H9 (cell line): ENCODE measurements around the gene PCDHGB5. TPM values are rescaled to one million over a fixed set of nuclear protein-coding genes. Genes with fewer than 3 reads are reported as not detected.

ENCODE experiments used
- DNase-seq: peaks from one replicate; pipeline ENCODE4 v3.0.0-alpha.2; 2017
- H2AFZ ChIP-seq: one replicate; pipeline ENCODE4 v1.6.1; 2013; ENCODE audit warnings: mild to moderate bottlenecking, low read length, control low read depth, moderate library complexity
- H2AK5ac ChIP-seq: 2 replicates; pipeline ENCODE4 v1.6.1; 2013; ENCODE audit warnings: low read length, control low read depth, mixed read lengths; ENCODE audit not compliant: insufficient read length
- H2BK120ac ChIP-seq: one replicate; pipeline ENCODE4 v1.6.1; 2013; ENCODE audit warnings: low read depth, mild to moderate bottlenecking, low read length, control low read depth, inconsistent platforms; ENCODE audit not compliant: poor library complexity, severe bottlenecking
- H2BK12ac ChIP-seq: 2 replicates; pipeline ENCODE4 v1.6.1; 2013; ENCODE audit warnings: low read length, control low read depth, mixed read lengths, low read depth; ENCODE audit not compliant: insufficient read length
- H2BK15ac ChIP-seq: 2 replicates; pipeline ENCODE4 v1.6.1; 2013; ENCODE audit warnings: low read depth, low read length, control low read depth
- H2BK20ac ChIP-seq: one replicate; pipeline ENCODE4 v1.6.1; 2013; ENCODE audit warnings: low read depth, mild to moderate bottlenecking, low read length, control low read depth, inconsistent platforms; ENCODE audit not compliant: poor library complexity, severe bottlenecking
- H2BK5ac ChIP-seq: 2 replicates; pipeline ENCODE4 v1.6.1; 2013; ENCODE audit warnings: low read length, control low read depth, mixed read lengths; ENCODE audit not compliant: insufficient read length
- H3K14ac ChIP-seq: 2 replicates; pipeline ENCODE4 v1.6.1; 2013; ENCODE audit warnings: low read length, control low read depth; ENCODE audit not compliant: insufficient read depth
- H3K18ac ChIP-seq: 2 replicates; pipeline ENCODE4 v1.6.1; 2013; ENCODE audit warnings: low read depth, mild to moderate bottlenecking, mixed read lengths, low read length, control low read depth; ENCODE audit not compliant: insufficient read length
- H3K23ac ChIP-seq: 2 replicates; pipeline ENCODE4 v1.6.1; 2013; ENCODE audit warnings: low read length, control low read depth, mixed read lengths, low read depth; ENCODE audit not compliant: insufficient read length
- H3K23me2 ChIP-seq: 2 replicates; pipeline ENCODE4 v1.6.1; 2013; ENCODE audit warnings: low read depth, mild to moderate bottlenecking, mixed read lengths, low read length, control low read depth; ENCODE audit not compliant: insufficient read length, poor library complexity, severe bottlenecking
- H3K27ac ChIP-seq: 2 replicates; pipeline ENCODE4 v1.5.1; 2013; ENCODE audit warnings: low read length, control low read depth, mixed read lengths, low read depth; ENCODE audit not compliant: insufficient read length
- H3K27me3 ChIP-seq: 2 replicates; pipeline ENCODE4 v1.6.1; 2013; ENCODE audit warnings: low read length, control low read depth, inconsistent platforms; ENCODE audit not compliant: insufficient read depth
- H3K4ac ChIP-seq: 2 replicates; pipeline ENCODE4 v1.6.1; 2013; ENCODE audit warnings: low read depth, mild to moderate bottlenecking, control low read depth, inconsistent platforms, low read length, moderate library complexity
- H3K4me1 ChIP-seq: 2 replicates; pipeline ENCODE4 v1.6.1; 2013; ENCODE audit warnings: low read length, control low read depth, inconsistent platforms; ENCODE audit not compliant: insufficient read depth
- H3K4me2 ChIP-seq: 2 replicates; pipeline ENCODE4 v1.6.1; 2013; ENCODE audit warnings: low read length, control low read depth, mixed read lengths; ENCODE audit not compliant: insufficient read length, insufficient read depth
- H3K56ac ChIP-seq: 2 replicates; pipeline ENCODE4 v1.6.1; 2013; ENCODE audit warnings: low read depth, mild to moderate bottlenecking, mixed read lengths, low read length, control low read depth; ENCODE audit not compliant: insufficient read length
- H3K79me1 ChIP-seq: 2 replicates; pipeline ENCODE4 v1.6.1; 2013; ENCODE audit warnings: low read depth, mild to moderate bottlenecking, moderate library complexity, low read length, control low read depth, inconsistent platforms; ENCODE audit not compliant: insufficient read depth, poor library complexity, severe bottlenecking
- H3K79me2 ChIP-seq: 2 replicates; pipeline ENCODE4 v1.6.1; 2013; ENCODE audit warnings: low read length, control low read depth, inconsistent platforms; ENCODE audit not compliant: insufficient read depth
- H3K9ac ChIP-seq: 2 replicates; pipeline ENCODE4 v1.6.1; 2013; ENCODE audit warnings: low read length, control low read depth, mixed read lengths; ENCODE audit not compliant: insufficient read length; ENCODE audit errors: extremely low read depth
- H3K9me3 ChIP-seq: one replicate; pipeline ENCODE4 v1.6.1; 2013; ENCODE audit warnings: low read depth, low read length, inconsistent platforms; ENCODE audit not compliant: control insufficient read depth
- H3T11ph ChIP-seq: one replicate; pipeline ENCODE4 v1.6.1; 2013; ENCODE audit warnings: mild to moderate bottlenecking, low read length, control low read depth, inconsistent platforms
- H4K20me1 ChIP-seq: one replicate; pipeline ENCODE4 v1.6.1; 2013; ENCODE audit not compliant: control insufficient read depth, insufficient read length, insufficient read depth
- H4K5ac ChIP-seq: 2 replicates; pipeline ENCODE4 v1.6.1; 2013; ENCODE audit warnings: low read depth, mild to moderate bottlenecking, mixed read lengths, low read length, control low read depth; ENCODE audit not compliant: insufficient read length
- H4K8ac ChIP-seq: replicated peaks from 2 replicates; pipeline ENCODE4 v1.6.1; 2013; ENCODE audit warnings: low read length, control low read depth, mixed read lengths, low read depth; ENCODE audit not compliant: insufficient read length
- H4K91ac ChIP-seq: 2 replicates; pipeline ENCODE4 v1.6.1; 2013; ENCODE audit warnings: low read depth, mild to moderate bottlenecking, moderate library complexity, mixed read lengths, low read length, control low read depth; ENCODE audit not compliant: insufficient read length
- H3K27ac Mint-ChIP-seq, 3 experiments: 2 replicates in 2 of 3; 3 replicates in 1 of 3; pipeline ENCODE4 v1.8.0; 2020 to 2021; ENCODE audit warnings: mixed read lengths in 3 of 3, mild to moderate bottlenecking in 1 of 3, moderate library complexity in 1 of 3
- H3K27me3 Mint-ChIP-seq: 2 replicates; pipeline ENCODE4 v1.8.0; 2021; ENCODE audit warnings: low read depth, mild to moderate bottlenecking, moderate library complexity, mixed read lengths
- H3K36me3 Mint-ChIP-seq, 3 experiments: 2 replicates in 2 of 3; 3 replicates in 1 of 3; pipeline ENCODE4 v1.8.0; 2020 to 2021; ENCODE audit warnings: low read depth in 3 of 3, mixed read lengths in 3 of 3; ENCODE audit not compliant: insufficient read depth in 1 of 3
- H3K4me1 Mint-ChIP-seq, 2 experiments: 2 replicates each; pipeline ENCODE4 v1.8.0; 2020; ENCODE audit warnings: mixed read lengths in 2 of 2
- H3K4me3 Mint-ChIP-seq, 2 experiments: 2 replicates in 1 of 2; 3 replicates in 1 of 2; pipeline ENCODE4 v1.8.0; 2020 to 2021; ENCODE audit warnings: mild to moderate bottlenecking in 2 of 2, mixed read lengths in 2 of 2, moderate library complexity in 1 of 2
- H3K9me3 Mint-ChIP-seq, 2 experiments: 2 replicates in 1 of 2; 3 replicates in 1 of 2; pipeline ENCODE4 v1.8.0; 2020; ENCODE audit warnings: mild to moderate bottlenecking in 2 of 2, mixed read lengths in 2 of 2, moderate library complexity in 1 of 2
- CTCF ChIP-seq: fragments of 200-600 bp; sonication (generic); conservative IDR thresholded peaks from 3 replicates; pipeline ENCODE4 v1.8.0; 2021; ENCODE audit warnings: antibody characterized with exemption, mild to moderate bottlenecking
- WGBS: extraction: QIAGEN DNeasy Blood & Tissue Kit; methylation state at CpG from one replicate; pipeline ENCODE4 v1.1.7; 2013; ENCODE audit warnings: missing lambda C conversion rate, low lambda C conversion rate, mixed read lengths; ENCODE audit not compliant: insufficient read length; ENCODE audit errors: extremely low coverage; 5-methylcytosine and 5-hydroxymethylcytosine counted together
- total RNA-seq: library from RNA; stranded (reverse); gene quantifications from 2 replicates; pipeline ENCODE4 v1.2.1, GENCODE V29; 2021

PCDHGB5 gene
- total RNA-seq, 1 experiment from 2014 or later, result 3.8 TPM

DNA sequence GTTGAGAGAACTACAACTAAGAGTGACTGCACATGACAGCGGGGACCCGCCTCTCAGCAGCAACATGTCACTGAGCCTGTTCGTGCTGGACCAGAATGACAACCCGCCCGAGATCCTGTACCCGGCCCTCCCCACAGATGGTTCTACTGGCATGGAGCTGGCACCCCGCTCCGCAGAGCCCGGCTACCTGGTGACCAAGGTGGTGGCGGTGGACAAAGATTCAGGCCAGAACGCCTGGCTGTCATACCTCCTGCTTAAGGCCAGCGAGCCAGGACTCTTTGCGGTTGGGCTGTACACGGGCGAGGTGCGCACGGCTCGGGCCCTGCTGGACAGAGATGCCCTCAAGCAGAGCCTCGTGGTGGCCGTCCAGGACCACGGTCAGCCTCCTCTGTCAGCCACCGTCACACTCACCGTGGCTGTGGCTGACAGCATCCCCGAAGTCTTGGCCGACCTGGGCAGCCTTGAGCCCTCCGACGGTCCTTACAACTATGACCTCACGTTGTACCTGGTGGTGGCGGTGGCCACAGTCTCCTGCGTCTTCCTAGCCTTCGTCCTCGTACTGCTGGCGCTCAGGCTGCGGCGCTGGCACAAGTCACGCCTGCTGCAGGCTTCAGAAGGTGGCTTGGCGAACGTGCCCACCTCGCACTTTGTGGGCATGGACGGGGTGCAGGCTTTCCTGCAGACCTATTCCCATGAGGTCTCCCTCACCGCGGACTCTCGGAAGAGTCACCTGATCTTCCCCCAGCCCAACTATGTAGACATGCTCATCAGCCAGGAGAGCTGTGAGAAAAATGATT is 13.1 kb upstream of the PCDHGB5 start:
- H3K4me1 Mint-ChIP-seq, result no peaks in the 10 kb centered on the region
- no peak overlapping the region for H3K9ac ChIP-seq
- H2BK12ac ChIP-seq, result no peak overlapping the region
- H4K8ac ChIP-seq, result no peak overlapping the region
- H3K18ac ChIP-seq, result no peak overlapping the region
- H3K79me1 ChIP-seq, result no peaks in the 10 kb centered on the region
- H3K23ac ChIP-seq, result no peak overlapping the region
- no peaks in the 10 kb centered on the region for H3K27me3 ChIP-seq
- no peaks in the 10 kb centered on the region for H3K79me2 ChIP-seq
- H3K9me3 ChIP-seq, result peaks cover 38% of the 10 kb centered on the region
- no peak overlapping the region for H2BK20ac ChIP-seq
- H4K20me1 ChIP-seq, result no peaks in the 10 kb centered on the region
- no peak overlapping the region for H3K56ac ChIP-seq
- no peak overlapping the region for H3T11ph ChIP-seq
- H2BK120ac ChIP-seq, result no peak overlapping the region
- no peak overlapping the region for H3K4me2 ChIP-seq
- no peak for DNase-seq
- no peak overlapping the region for H3K27ac ChIP-seq
- TF ChIP-seq CTCF, result no peak
- peaks cover 71 to 76% of the 10 kb centered on the region in 2 experiments for H3K9me3 Mint-ChIP-seq
- H3K23me2 ChIP-seq, result no peaks in the 10 kb centered on the region
- 0 out of 2 replicates have a peak, but pooled peaks cover 2% of the 10 kb centered on the region for H3K4me1 ChIP-seq
- no peak overlapping the region for H2AK5ac ChIP-seq
- no peak overlapping the region for H2BK15ac ChIP-seq
- H4K91ac ChIP-seq, result no peak overlapping the region
- H3K4me3 Mint-ChIP-seq, result no peak overlapping the region
- H3K14ac ChIP-seq, result no peak overlapping the region
- no peak overlapping the region for H3K4ac ChIP-seq
- H3K27me3 Mint-ChIP-seq, result peaks cover 12% of the 10 kb centered on the region; the same call in 1 of the 2 replicates
- H4K5ac ChIP-seq, result no peak overlapping the region
- no peak overlapping the region for H2AFZ ChIP-seq
- H2BK5ac ChIP-seq, result no peak overlapping the region
- whole genome bisulfite sequencing, result no CpG with 5 or more reads among the region's 43 CpGs
- peaks cover 16 to 51% (median 34%) of the 10 kb centered on the region in 3 experiments for H3K36me3 Mint-ChIP-seq
- no peak overlapping the region for H3K27ac Mint-ChIP-seq
